A673 (cell line): ENCODE data around the gene ZNF503.

Experiments
- CTCF ChIP-seq: fragments of 300-800, 200-600 bp; sonication (generic); conservative IDR thresholded peaks from 2 replicates; pipeline ENCODE4 v1.5.1; 2017; ENCODE audit warnings: low read depth, mild to moderate bottlenecking, antibody characterized with exemption, low read length, moderate library complexity, mixed read lengths
- EZH2 ChIP-seq: fragments of 200-600 bp; sonication (generic); IDR thresholded peaks from 2 replicates; pipeline ENCODE4 v1.6.1; 2017; ENCODE audit warnings: borderline replicate concordance, low read depth, mild to moderate bottlenecking, mixed read lengths, antibody characterized with exemption, low read length; ENCODE audit not compliant: poor library complexity, severe bottlenecking

GRCh38 chr10:75449382-75450074 lies 48.0 kb upstream of the ZNF503 start:
- no peak for TF ChIP-seq CTCF
- TF ChIP-seq EZH2 = no peak
